ENCODE data around the gene PDE1A. TPM values are rescaled to one million over a fixed set of nuclear protein-coding genes. Genes with fewer than 3 reads are reported as not detected.

The PDE1A gene
- total RNA-seq, 3 donors from 2014 or later: not detected

DNA sequence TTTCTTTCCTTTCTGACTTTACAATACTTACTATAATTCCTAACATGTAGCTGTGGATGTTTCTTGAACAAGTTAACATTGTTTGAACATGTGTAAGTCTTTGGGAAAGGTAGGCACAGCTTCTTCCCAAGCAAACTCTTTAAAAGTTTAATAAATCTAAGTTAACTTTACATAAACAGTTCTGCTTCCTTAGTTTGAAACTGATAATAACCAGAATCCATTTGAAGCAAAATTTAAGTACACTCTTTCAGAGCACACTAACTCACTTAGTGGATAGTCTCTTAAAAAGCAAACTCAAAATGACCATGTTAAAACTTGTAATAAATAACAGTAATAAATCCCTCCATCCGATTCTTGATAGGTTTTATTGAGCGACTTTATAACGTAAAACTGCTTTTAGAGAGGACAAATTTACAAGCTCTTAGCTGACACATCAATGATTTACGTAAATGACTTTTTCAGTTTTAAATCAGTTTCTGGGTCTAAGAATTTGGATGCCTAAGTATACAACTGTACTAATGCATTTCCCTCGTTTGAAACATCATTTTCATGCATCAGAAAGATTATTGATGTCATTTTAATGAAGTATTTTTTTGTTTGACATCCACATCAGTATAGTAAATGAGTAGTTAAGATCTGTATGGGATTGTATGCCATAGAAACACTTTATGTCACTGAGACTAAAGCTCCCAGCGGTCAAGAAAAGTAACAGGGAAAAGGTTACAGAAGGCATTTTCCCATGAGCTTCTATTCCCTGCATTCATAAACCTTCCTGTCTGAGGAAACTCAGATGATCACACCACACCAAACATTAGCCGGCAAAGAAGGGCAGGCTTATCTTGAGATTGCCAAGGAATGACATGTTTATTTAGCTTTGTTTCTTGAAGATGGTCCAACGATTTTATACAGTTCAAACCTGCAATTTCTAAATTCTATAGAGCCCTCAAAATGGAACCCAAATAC, 67.5 kb downstream of the PDE1A start:
- Mint-ChIP-seq H3K9me3 (peaks cover 4% of the 10 kb centered on the region), H3K36me3 (ENCODE audit: insufficient read depth) (no peaks in the 10 kb centered on the region)
- no peak for ATAC-seq

DNA sequence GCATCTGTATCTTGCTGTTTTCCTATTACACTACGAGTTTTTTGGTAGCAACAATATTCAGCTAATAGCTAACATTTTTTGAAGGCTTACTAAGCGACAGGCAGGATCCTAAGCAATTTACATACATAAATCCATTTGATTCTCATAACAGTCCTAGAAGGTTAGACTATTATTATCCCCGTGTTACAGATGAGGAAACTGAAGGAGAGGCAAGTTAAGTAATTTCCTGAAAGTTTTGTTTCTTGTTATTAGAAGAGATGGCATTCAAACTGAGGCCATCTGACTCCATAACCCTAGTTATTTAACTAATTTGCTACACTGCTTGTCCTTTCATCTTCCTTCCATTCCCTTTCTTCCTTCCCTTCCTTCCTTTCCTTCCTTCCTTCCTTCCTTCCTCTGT, 68.2 kb downstream of the PDE1A start:
- no peak for ATAC-seq
- Mint-ChIP-seq H3K9me3 (peaks cover 4% of the 10 kb centered on the region), H3K4me1 (ENCODE audit: low read depth) (no peaks in the 10 kb centered on the region), H3K4me3 (no peak overlapping the region), H3K36me3 (ENCODE audit: insufficient read depth) (no peaks in the 10 kb centered on the region), H3K27me3 (ENCODE audit: low read depth) (no peaks in the 10 kb centered on the region)
- no peak for DNase-seq

More for the DNA sequence above, 67.5 kb downstream of the PDE1A start:
- H3K4me3 Mint-ChIP-seq: no peak overlapping the region
- no peaks in the 10 kb centered on the region for H3K4me1 Mint-ChIP-seq (ENCODE audit: low read depth)
- no peak for DNase-seq
- H3K27me3 Mint-ChIP-seq (ENCODE audit: low read depth): no peaks in the 10 kb centered on the region

DNA sequence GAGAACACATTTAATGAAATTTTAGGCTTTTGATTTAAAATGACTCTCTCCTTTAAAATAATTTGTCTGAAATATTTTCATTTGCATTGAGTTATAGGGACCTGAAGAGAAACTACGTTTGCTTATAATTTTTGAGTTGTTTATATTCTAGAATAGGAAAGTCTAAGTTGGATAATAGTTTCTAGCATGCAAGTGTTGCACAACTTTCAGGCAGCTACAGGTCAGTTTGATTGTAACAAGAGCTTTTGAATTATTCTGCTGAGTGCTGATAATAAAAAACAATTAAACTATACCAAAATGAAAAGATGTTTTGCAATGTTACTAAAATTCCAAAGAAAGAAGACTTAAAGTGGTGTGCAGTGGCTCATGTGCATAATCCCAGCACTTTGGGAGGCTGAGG, 71.0 kb downstream of the PDE1A start:
- H3K36me3 Mint-ChIP-seq (ENCODE audit: insufficient read depth): no peaks in the 10 kb centered on the region
- no peak overlapping the region for H3K4me3 Mint-ChIP-seq

DNA sequence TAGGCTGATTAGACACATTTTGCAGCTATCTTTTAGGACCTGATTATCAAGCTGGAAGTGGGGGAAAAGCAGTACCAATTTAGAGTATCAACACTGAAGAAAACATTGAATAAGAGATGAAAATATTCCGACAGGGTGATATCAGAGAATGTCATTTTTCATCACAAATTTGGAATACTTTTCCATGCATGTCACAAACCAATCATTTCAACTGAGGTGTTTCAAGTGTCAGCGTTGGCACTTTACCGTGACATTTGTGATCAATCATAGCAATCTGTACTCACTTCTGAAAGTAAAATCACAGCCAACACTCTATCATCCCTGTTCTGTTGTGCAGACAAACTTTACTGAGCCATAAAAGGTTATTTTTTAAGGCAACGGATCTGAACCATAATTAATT, 75.4 kb downstream of the PDE1A start:
- DNase-seq (no peak), ATAC-seq (no peak)
- no peaks in the 10 kb centered on the region for H3K27me3 Mint-ChIP-seq (ENCODE audit: low read depth)
- H3K4me1 Mint-ChIP-seq (ENCODE audit: low read depth): no peaks in the 10 kb centered on the region
- H3K36me3 Mint-ChIP-seq (ENCODE audit: insufficient read depth): no peaks in the 10 kb centered on the region
- H3K4me3 Mint-ChIP-seq: no peak overlapping the region
- no peaks in the 10 kb centered on the region for H3K9me3 Mint-ChIP-seq

More for the DNA sequence above, 71.0 kb downstream of the PDE1A start:
- Mint-ChIP-seq H3K4me1 (ENCODE audit: low read depth) (no peaks in the 10 kb centered on the region), H3K27me3 (ENCODE audit: low read depth) (no peaks in the 10 kb centered on the region), H3K9me3 (no peaks in the 10 kb centered on the region)
- DNase-seq (no peak), ATAC-seq (no peak)

DNA sequence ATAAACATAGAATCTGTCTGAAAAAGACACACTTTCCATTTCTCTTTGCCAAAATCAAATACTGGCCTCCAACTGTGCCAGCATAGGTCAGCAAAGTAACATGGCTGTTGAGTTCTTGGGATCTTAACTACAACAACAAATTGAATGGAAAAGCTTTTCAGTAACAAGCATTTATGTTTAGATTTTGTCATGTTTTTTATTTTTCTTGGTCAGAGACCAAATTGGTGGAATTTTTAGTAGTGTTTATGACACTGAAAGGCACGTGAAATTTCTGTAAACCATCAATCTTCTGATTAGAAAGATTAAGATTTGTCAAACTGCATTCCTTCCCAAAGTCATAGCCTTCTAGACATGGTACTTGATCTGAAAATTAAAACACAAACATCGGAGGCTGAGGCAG, 77.6 kb downstream of the PDE1A start:
- no peaks in the 10 kb centered on the region for H3K36me3 Mint-ChIP-seq (ENCODE audit: insufficient read depth)
- DNase-seq: no peak
- ATAC-seq: no peak
- no peaks in the 10 kb centered on the region for H3K4me1 Mint-ChIP-seq (ENCODE audit: low read depth)
- no peaks in the 10 kb centered on the region for H3K9me3 Mint-ChIP-seq
- H3K4me3 Mint-ChIP-seq: no peak overlapping the region
- H3K27me3 Mint-ChIP-seq (ENCODE audit: low read depth): no peaks in the 10 kb centered on the region

DNA sequence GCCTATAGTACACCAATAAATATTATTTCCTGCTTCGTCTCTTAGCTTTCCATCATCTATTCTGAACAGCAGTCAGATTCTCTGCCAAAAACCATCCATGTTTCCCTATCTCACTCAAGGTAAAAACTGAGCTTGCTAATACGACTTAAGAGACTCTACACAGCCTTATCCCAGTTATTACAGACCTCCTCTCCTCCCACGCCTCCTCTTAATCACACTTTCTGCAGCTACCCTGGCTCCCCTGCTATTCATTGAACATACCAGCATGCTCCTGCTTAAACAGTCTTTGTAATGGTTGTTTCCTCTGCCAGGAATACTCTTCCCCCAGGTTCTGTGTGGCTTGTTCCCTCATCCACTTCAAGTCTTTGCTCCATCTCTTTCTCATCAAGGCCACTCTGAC, 81.5 kb downstream of the PDE1A start:
- no peak for ATAC-seq
- no peak for DNase-seq
- Mint-ChIP-seq H3K36me3 (ENCODE audit: insufficient read depth) (no peaks in the 10 kb centered on the region), H3K4me3 (no peak overlapping the region), H3K9me3 (no peaks in the 10 kb centered on the region), H3K27me3 (ENCODE audit: low read depth) (no peaks in the 10 kb centered on the region), H3K4me1 (ENCODE audit: low read depth) (no peaks in the 10 kb centered on the region)

DNA sequence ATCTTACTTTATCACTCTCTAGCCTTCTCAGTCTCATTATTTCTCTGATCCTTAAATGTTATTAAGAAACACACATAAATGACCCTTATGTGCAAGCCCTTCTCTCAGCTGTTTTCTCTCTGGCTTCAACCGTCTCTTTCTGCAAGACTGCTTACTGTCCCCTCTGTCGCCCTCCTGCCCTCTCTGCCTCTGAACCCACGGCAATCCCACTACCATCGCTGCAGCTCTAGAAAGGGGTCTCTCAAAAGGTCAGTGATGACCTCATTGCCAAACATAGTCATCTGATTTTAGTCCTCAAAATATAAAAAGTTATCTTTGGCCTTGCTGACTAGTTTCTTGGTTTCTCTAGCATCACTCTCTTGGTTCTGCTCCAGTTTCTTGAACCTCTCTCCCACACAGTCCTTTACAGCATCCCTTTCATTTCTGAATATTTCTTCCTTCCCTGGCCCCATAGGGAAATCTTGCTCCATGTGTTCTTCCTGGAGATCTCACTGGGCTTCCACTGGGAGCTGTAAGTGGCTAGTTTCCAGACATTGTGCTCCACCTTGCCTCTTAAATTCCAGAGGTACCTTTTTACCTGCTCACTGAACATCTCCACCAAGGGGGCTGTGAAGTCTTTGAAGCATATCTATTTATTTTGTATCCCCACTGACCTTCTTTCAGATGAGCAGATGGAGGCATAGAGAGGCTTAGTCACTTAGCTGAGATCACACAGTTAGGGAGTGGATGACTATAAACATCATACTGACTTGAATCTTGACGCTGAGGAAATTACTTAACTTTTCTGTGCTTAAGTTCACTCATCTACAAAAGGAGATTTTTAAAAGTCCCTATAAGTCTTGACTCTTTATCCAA, 96.2 kb downstream of the PDE1A start:
- no peak for DNase-seq
- H3K4me3 Mint-ChIP-seq: no peak overlapping the region
- ATAC-seq: no peak
- no peaks in the 10 kb centered on the region for H3K27me3 Mint-ChIP-seq (ENCODE audit: low read depth)
- no peaks in the 10 kb centered on the region for H3K36me3 Mint-ChIP-seq (ENCODE audit: insufficient read depth)
- H3K4me1 Mint-ChIP-seq (ENCODE audit: low read depth): no peaks in the 10 kb centered on the region
- peaks cover 13% of the 10 kb centered on the region for H3K9me3 Mint-ChIP-seq

DNA sequence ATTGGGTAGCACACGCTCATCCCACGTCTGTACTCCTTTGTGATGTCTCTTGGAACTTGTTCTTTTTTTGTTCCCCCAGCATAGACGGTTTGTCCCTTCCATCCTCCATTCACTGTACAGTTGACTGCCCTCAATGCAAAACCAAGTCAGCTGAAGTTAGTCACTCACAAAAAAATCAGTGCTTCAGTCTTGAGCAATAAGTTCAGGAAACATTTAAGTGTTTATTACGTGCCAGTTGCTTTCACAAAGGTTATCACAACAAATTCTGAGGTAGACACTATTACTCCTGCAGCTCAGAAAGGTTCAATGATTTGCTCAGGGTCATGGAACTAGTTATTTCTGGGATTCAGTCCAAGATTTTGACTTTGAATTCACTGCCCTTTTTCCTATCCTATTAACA, 102.2 kb downstream of the PDE1A start:
- Mint-ChIP-seq H3K4me3 (no peak overlapping the region), H3K4me1 (ENCODE audit: low read depth) (no peaks in the 10 kb centered on the region), H3K27me3 (ENCODE audit: low read depth) (no peaks in the 10 kb centered on the region), H3K9me3 (peaks cover 3% of the 10 kb centered on the region), H3K36me3 (ENCODE audit: insufficient read depth) (no peaks in the 10 kb centered on the region)
- ATAC-seq (no peak), DNase-seq (no peak)

DNA sequence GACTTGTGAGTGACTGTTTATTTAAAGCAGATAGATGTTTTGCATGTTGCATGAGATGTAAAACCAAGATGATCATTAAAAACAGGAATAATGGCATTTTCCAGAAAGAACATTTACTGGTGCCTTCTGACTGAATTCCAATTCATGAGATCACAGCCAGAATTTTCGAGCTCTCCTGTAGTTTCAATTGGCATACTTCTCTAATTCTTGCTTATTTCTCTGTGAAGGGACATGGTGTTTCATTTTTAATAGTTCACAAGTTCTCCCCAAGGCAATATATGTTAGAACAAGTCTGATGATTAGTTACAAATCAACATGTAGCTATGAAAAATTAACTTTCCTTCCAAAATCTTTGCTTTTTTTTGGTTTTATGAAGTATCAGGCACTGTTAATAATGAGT, 105.7 kb downstream of the PDE1A start:
- ATAC-seq (no peak), DNase-seq (no peak)
- no peaks in the 10 kb centered on the region for H3K36me3 Mint-ChIP-seq (ENCODE audit: insufficient read depth)
- H3K4me1 Mint-ChIP-seq (ENCODE audit: low read depth): no peaks in the 10 kb centered on the region
- no peak overlapping the region for H3K4me3 Mint-ChIP-seq
- peaks cover 3% of the 10 kb centered on the region for H3K9me3 Mint-ChIP-seq
- H3K27me3 Mint-ChIP-seq (ENCODE audit: low read depth): no peaks in the 10 kb centered on the region

DNA sequence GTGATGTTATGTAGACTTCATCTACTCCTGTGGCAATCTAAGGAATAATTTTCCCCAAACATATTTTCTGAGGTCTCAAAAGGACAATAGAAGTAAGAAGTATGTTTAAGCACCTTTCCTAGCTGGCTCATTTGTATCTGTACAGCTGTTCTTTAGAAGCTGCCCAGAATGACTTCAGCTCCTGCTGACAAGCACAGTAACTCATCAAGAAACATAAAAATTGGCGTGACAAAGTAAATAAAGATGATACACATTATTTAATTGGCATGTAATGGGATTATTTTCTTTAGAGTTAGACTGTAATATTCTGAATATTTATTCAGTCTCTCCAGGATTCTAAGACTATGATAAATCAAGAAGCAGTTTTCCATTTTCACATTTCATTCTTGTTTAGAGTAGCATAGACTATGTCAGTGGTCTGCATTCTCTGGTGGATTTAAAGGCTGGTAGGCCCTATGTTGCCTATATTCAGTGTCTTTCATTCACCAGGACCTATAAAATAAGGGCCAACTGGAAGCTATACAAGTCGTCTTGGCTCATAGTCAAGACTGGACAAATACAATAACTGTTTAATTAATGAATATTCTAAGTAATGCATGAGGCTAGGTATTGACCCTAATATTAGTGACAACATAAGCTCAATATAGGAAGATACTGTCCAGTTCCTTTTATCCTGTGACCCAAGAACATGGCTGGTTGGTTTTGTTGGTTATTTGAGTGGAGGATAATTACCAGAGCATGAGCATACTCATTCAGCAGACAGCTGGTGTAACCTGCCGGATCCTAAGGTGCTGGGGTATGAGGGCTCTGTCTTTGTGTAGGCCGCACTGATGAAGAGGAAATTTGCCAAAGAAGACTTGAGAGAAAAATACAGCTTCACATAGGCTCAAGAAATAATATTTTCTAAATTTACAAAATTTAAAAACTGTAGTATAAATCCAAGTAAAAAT, 107.0 kb downstream of the PDE1A start:
- no peak overlapping the region for H3K4me3 Mint-ChIP-seq
- H3K9me3 Mint-ChIP-seq: peaks cover 3% of the 10 kb centered on the region
- no peaks in the 10 kb centered on the region for H3K4me1 Mint-ChIP-seq (ENCODE audit: low read depth)
- DNase-seq (no peak), ATAC-seq (no peak)
- no peaks in the 10 kb centered on the region for H3K36me3 Mint-ChIP-seq (ENCODE audit: insufficient read depth)
- H3K27me3 Mint-ChIP-seq (ENCODE audit: low read depth): no peaks in the 10 kb centered on the region

DNA sequence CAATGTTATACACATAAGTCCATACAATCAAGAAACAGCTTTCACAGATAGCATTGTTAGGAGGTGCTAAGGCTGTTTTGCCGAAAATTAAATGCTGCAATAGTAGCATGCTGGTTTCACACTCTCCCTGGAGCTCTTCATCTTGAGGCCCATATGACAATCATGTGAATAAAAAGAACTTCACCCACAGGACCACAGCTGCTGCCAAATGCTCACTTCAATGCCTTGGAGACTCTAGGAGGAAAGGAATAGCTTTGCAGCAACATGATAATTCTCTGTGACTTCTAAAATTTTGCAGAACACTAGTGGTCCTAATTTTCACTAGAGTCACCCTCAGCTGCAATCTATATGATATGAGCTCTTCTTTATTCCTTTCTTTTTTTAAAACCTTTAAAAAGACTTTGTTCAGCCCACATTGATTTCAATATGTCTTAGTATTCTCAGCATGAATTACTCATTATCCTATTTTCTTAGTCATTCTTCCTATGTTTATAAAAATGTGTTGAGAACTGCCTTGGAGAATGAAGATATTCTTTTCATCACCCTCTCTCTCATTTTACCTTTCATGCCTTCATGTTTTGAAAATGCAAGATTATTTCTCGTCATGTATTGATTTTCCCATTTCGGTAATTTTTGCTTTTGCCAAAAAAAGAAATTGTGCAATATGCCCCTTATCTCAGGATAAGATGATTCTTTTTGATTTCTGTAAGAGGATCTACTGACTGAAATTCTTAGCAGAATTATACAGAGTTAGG, 108.2 kb downstream of the PDE1A start:
- Mint-ChIP-seq H3K4me1 (ENCODE audit: low read depth) (no peaks in the 10 kb centered on the region), H3K9me3 (peaks cover 3% of the 10 kb centered on the region), H3K36me3 (ENCODE audit: insufficient read depth) (no peaks in the 10 kb centered on the region), H3K4me3 (no peak overlapping the region), H3K27me3 (ENCODE audit: low read depth) (no peaks in the 10 kb centered on the region)
- ATAC-seq: no peak
- no peak for DNase-seq

DNA sequence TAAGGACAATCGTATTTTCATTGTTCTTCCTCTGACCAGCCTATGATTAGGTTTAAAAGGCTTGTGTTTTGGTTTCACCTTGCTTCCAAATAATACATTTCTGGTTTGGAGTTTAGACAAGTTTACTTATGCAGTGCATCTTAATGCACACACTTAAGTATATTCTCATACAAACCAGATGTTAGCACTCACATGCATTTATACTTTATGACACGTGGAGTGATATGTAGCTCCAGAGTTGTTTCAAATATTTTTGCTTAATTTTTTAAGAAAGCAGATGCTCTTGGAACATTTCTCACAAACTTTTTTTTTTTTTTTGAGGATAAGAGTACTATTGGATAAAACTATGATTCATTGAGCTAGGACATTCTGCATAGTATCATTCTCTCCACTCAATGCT, 109.9 kb downstream of the PDE1A start:
- no peaks in the 10 kb centered on the region for H3K27me3 Mint-ChIP-seq (ENCODE audit: low read depth)
- ATAC-seq: no peak
- peaks cover 3% of the 10 kb centered on the region for H3K9me3 Mint-ChIP-seq
- H3K36me3 Mint-ChIP-seq (ENCODE audit: insufficient read depth): no peaks in the 10 kb centered on the region
- H3K4me1 Mint-ChIP-seq (ENCODE audit: low read depth): no peaks in the 10 kb centered on the region
- DNase-seq: no peak
- H3K4me3 Mint-ChIP-seq: no peak overlapping the region

DNA sequence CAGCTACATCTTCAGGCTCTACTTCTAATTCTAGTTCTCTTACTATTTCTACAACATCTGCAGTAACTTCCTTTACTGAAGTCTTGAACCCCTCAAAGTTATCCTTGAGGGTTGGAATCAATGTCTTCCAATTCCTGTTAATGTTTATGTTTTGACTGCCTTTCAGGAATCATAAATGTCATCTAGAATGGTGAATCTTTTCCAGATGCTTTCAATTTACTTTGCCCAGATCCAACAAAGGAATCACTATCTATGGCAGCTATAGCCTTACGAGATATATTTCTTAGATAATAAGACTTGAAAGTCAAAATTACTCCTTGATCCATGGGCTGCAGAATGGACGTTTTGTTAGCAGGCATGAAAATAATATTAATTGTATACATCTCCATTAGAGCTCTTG, 123.9 kb downstream of the PDE1A start:
- DNase-seq (no peak), ATAC-seq (no peak)
- no peak overlapping the region for H3K4me3 Mint-ChIP-seq
- no peaks in the 10 kb centered on the region for H3K9me3 Mint-ChIP-seq
- H3K36me3 Mint-ChIP-seq (ENCODE audit: insufficient read depth): no peaks in the 10 kb centered on the region
- H3K27me3 Mint-ChIP-seq (ENCODE audit: low read depth): no peaks in the 10 kb centered on the region
- H3K4me1 Mint-ChIP-seq (ENCODE audit: low read depth): no peaks in the 10 kb centered on the region

All from activated T-cell treated with anti-CD3 and anti-CD28 coated beads, Interleukin-2, amount 50 U/mL, for 4 hours (primary cell).